Stimulated activated CD4-positive, alpha-beta T cell treated with anti-CD3 and anti-CD28 coated beads, TNF-alpha, amount 100 ng/mL, for 48 hours (primary cell): ENCODE measurements around the gene IDH3B.

ENCODE experiments used
- DNase-seq, 3 donors: peaks; one replicate each; pipeline ENCODE4 v3.0.0-alpha.2; 2020; ENCODE audit warnings: low read depth in 3 of 3

Gene IDH3B

GRCh38 chr20:2618815-2619214 lies 45.2 kb downstream of the IDH3B start:
- DNase-seq: no peak

GRCh38 chr20:2617099-2617714 lies 46.8 kb downstream of the IDH3B start:
- DNase-seq: no peak

DNA sequence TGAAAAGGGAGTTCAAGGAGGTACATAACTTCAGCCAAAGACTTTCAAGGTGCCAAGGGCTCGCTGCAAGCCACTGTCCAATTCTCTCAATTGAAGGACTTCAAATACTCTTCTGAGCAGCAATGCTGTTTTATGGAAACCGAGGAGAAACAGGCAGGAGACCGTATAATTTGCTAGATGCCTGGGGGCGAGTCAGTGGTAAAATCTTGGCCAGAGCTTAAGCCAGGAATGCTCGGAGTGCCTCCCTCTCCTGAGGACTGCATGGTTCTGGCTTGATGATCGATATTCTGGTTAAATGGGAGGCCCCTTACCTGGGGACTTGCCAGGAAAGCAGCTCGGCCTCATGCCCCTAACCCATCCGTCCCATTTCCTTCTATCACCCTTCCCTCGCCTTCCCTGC lies 47.4 kb downstream of the IDH3B start:
- no peak for DNase-seq

DNA sequence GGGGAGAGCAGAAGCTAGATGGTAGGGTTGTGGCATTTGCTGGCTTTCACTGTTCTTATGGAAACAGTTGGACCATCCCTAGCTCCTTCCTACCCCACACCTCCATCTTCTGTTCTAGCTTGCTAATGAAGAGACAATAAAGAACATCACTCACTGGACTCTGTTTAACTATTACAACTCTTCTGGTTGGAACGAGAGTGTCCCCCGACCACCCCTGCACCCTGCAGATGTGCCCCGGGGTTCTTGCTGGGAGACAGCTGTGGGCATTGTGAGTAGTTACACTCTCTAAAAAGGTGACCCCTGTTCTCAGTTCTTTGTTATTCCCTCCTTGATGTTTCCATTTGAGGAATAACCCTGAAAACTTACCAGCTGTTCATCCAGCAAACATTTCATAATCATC lies 51.9 kb downstream of the IDH3B start:
- no peak for DNase-seq

DNA sequence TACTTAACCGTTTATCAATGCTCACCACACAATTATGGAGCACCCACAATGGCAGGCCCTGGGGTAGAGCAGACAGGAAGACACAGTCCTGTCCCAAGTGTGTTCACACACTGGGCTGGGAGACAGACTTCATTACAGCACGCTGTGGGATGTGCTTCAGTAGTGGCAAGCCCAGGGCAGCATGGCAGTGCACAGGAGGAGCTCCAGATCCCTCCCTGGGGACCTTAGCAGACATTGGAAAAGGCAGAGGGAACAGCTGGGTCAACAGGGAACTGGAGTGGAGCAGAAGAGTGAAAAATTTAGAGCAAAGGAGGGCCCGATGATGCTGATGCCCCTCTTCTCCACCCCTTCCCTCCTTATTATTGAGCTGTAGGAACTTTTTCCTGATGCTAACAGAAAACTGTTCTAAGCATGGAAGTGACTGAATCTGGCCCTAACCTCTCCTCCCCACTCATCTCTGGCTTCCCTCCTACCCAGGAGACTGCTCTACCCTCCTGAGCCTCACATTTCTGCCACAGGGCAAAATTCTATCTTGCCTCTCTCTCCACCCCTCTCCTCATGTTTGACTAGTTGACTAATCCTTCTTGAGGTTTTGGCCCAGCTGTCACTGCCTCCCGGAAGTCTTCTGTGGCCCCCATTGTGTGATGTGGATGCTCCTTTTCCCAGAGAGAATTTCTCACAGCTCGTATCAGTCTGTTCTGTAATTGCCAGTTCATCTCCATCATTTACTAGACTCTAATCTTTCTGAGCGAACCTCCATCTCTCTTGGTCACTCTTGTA lies 52.9 kb downstream of the IDH3B start:
- no peak for DNase-seq

- DNase-seq: no peak
Observed at GRCh38 chr20:2610326-2610725, 53.7 kb downstream of the IDH3B start.
